Testis (tissue), 3 donors: ENCODE data around the gene MTR. TPM values are rescaled to one million over a fixed set of nuclear protein-coding genes. Genes with fewer than 3 reads are reported as not detected.

Source experiments
- DNase-seq: peaks from one replicate; pipeline ENCODE4 v3.0.0-alpha.2; 2019
- H3K27ac ChIP-seq, 2 donors: fragments of 200-600 bp; sonication (generic); one replicate each; pipeline ENCODE4 v1.5.1; 2019
- H3K27me3 ChIP-seq: fragments of 200-600 bp; sonication (generic); one replicate; pipeline ENCODE4 v1.5.1; 2019
- H3K36me3 ChIP-seq: fragments of 200-600 bp; sonication (generic); one replicate; pipeline ENCODE4 v1.5.1; 2017; ENCODE audit warnings: low read depth; ENCODE audit errors: missing control alignments
- H3K4me1 ChIP-seq: fragments of 200-600 bp; sonication (generic); one replicate; pipeline ENCODE4 v1.5.1; 2019
- H3K4me3 ChIP-seq, 2 donors: fragments of 200-600 bp; sonication (generic); one replicate each; pipeline ENCODE4 v1.5.1; 2017 to 2019
- H3K9me3 ChIP-seq: fragments of 200-600 bp; sonication (generic); one replicate; pipeline ENCODE4 v1.5.1; 2017
- CTCF ChIP-seq, 3 experiments: fragments of 450-650 bp in 2 of 3; fragments of 200-600 bp in 1 of 3; sonication (generic) in 1 of 3; IDR thresholded peaks; one replicate each; pipeline ENCODE4 v1.5.1; 2016 to 2019; ENCODE audit warnings: antibody characterized with exemption in 3 of 3, mild to moderate bottlenecking in 2 of 3, moderate library complexity in 1 of 3
- POLR2A ChIP-seq: fragments of 450-650 bp; IDR thresholded peaks from one replicate; pipeline ENCODE4 v1.6.1; 2017; ENCODE audit warnings: antibody characterized with exemption, mild to moderate bottlenecking, moderate library complexity
- whole genome bisulfite sequencing, 2 donors: methylation state at CpG; one replicate each; pipeline ENCODE4 v1.1.5; 2018; 5-methylcytosine and 5-hydroxymethylcytosine counted together
- intact Hi-C: fragments of 100-400 bp; cut with DNase I; formaldehyde crosslinking; loops from one replicate; pipeline ENCODE4 v1.15.1; 2023; ENCODE audit warnings: low total_unique reads
- polyA plus RNA-seq: library from polyadenylated mRNA; stranded (reverse); fragments of 350-450 nt; fragmentation: Illumina TruSeq; extraction: RNeasy Lipid Tissue Mini Kit (QIAGEN cat#74804); gene quantifications from one replicate; pipeline ENCODE4 v1.2.3, GENCODE V29; 2014; ENCODE audit warnings: low read depth, low replicate concordance; ENCODE audit not compliant: insufficient read depth
- total RNA-seq, 2 donors: library from RNA; depleted of rRNA; stranded (reverse); fragments of >200 nt; gene quantifications; one replicate each; pipeline ENCODE4 v1.2.3, GENCODE V29; 2016

MTR gene
- total and polyA plus RNA-seq, 3 donors from 2014 or later, result 23.4 to 65.4 (median 54.0) TPM

- no peak overlapping the region for H3K4me3 ChIP-seq
- H3K27ac ChIP-seq, result no peak overlapping the region
- TF ChIP-seq CTCF (IDR thresholded peaks at IDR 0.05) (no peak), POLR2A (no peak)
- WGBS, 2 donors, result 95 to 96% methylated on average over 1 of the region's 1 CpG
- H3K4me1 ChIP-seq, result peaks cover 14% of the 10 kb centered on the region
- H3K36me3 ChIP-seq, result no peaks in the 10 kb centered on the region
- intact Hi-C loops, result no loop called here
- no peak for DNase-seq
- no peaks in the 10 kb centered on the region for H3K9me3 ChIP-seq
- H3K27me3 ChIP-seq, result no peaks in the 10 kb centered on the region
Observed at GRCh38 chr1:236865818-236866155, 70.7 kb downstream of the MTR start.

GRCh38 chr1:236868625-236869467, 73.8 kb downstream of the MTR start:
- TF ChIP-seq CTCF (IDR thresholded peaks at IDR 0.05) (peak; percentile 79 to 90 (median 79)), POLR2A (no peak)
- H3K27me3 ChIP-seq, result no peaks in the 10 kb centered on the region
- WGBS, 2 donors, result 91 to 97% methylated on average over 6 of the region's 6 CpGs
- no peaks in the 10 kb centered on the region for H3K4me1 ChIP-seq
- H3K27ac ChIP-seq, result no peak overlapping the region
- intact Hi-C loops, result no loop called here
- DNase-seq, result peak; percentile 63
- H3K4me3 ChIP-seq, result no peak overlapping the region
- H3K9me3 ChIP-seq, result no peaks in the 10 kb centered on the region
- no peaks in the 10 kb centered on the region for H3K36me3 ChIP-seq

- Histone ChIP-seq H3K4me1 (no peaks in the 10 kb centered on the region), H3K36me3 (no peaks in the 10 kb centered on the region), H3K27me3 (no peaks in the 10 kb centered on the region), H3K4me3 (no peak overlapping the region), H3K27ac (no peak overlapping the region), H3K9me3 (no peaks in the 10 kb centered on the region)
- TF ChIP-seq POLR2A (no peak), CTCF (IDR thresholded peaks at IDR 0.05) (no peak)
- DNase-seq, result no peak
- 69 to 78% methylated on average over 2 of the region's 2 CpGs for WGBS, 2 donors
- intact Hi-C loops, result no loop called here
Observed at GRCh38 chr1:236869911-236870310, 74.8 kb downstream of the MTR start.

GRCh38 chr1:236870721-236871120, 75.6 kb downstream of the MTR start:
- TF ChIP-seq CTCF (IDR thresholded peaks at IDR 0.05) (no peak), POLR2A (no peak)
- H3K4me1 ChIP-seq, result no peaks in the 10 kb centered on the region
- no peaks in the 10 kb centered on the region for H3K27me3 ChIP-seq
- H3K27ac ChIP-seq, result no peak overlapping the region
- H3K4me3 ChIP-seq, result no peak overlapping the region
- 87 to 94% methylated on average over 6 of the region's 6 CpGs for WGBS, 2 donors
- intact Hi-C loops, result no loop called here
- no peak for DNase-seq
- H3K9me3 ChIP-seq, result no peaks in the 10 kb centered on the region
- H3K36me3 ChIP-seq, result no peaks in the 10 kb centered on the region
